Spleen (tissue), 11 donors: Measurements from ENCODE around the gene PRKCH. TPM values are rescaled to one million over a fixed set of nuclear protein-coding genes. Genes with fewer than 3 reads are reported as not detected.

Experiments
- DNase-seq: peaks from one replicate; pipeline ENCODE4 v3.0.0-alpha.2; 2020
- H3K27ac ChIP-seq, 8 donors: fragments of 200-600 bp; sonication (generic) in 7 of 8; 1 replicate in 4 of 8; 2 replicates in 4 of 8; pipeline versions ENCODE4 v1.5.0 to v1.8.0; 2016 to 2021; ENCODE audit warnings: inconsistent platforms in 4 of 8, mild to moderate bottlenecking in 4 of 8, moderate library complexity in 1 of 8
- H3K27me3 ChIP-seq, 7 donors: fragments of 200-600 bp; sonication (generic) in 6 of 7; replicated peaks in 1 of 7; 1 replicate in 4 of 7; 2 replicates in 3 of 7; pipeline versions ENCODE4 v1.5.0 to v1.8.0; 2016 to 2021; ENCODE audit warnings: inconsistent platforms in 3 of 7, mild to moderate bottlenecking in 1 of 7
- H3K36me3 ChIP-seq, 6 donors: fragments of 200-600 bp; sonication (generic) in 5 of 6; 1 replicate in 4 of 6; 2 replicates in 2 of 6; pipeline versions ENCODE4 v1.5.0 to v1.8.0; 2016 to 2021; ENCODE audit warnings: inconsistent platforms in 2 of 6
- H3K4me1 ChIP-seq, 6 donors: fragments of 200-600 bp; sonication (generic) in 5 of 6; 1 replicate in 3 of 6; 2 replicates in 3 of 6; pipeline versions ENCODE4 v1.5.0 to v1.8.0; 2016 to 2021; ENCODE audit warnings: inconsistent platforms in 3 of 6
- H3K4me3 ChIP-seq, 8 donors: fragments of 200-600 bp; sonication (generic) in 7 of 8; 1 replicate in 4 of 8; 2 replicates in 4 of 8; pipeline versions ENCODE4 v1.5.0 to v1.8.0; 2016 to 2021; ENCODE audit warnings: inconsistent platforms in 4 of 8, mild to moderate bottlenecking in 4 of 8, moderate library complexity in 2 of 8
- H3K9me3 ChIP-seq, 8 donors: fragments of 200-600 bp; sonication (generic) in 7 of 8; 1 replicate in 4 of 8; 2 replicates in 4 of 8; pipeline versions ENCODE4 v1.5.0 to v1.8.0; 2016 to 2021; ENCODE audit warnings: inconsistent platforms in 4 of 8
- CTCF ChIP-seq, 11 experiments: fragments of 200-600 bp in 7 of 11; fragments of 450-650 bp in 4 of 11; sonication (generic) in 4 of 11; IDR thresholded peaks in 8 of 11; conservative IDR thresholded peaks in 3 of 11; 1 replicate in 7 of 11; 2 replicates in 4 of 11; pipeline versions ENCODE4 v1.4.0 to v1.8.0; 2016 to 2021; ENCODE audit warnings: antibody characterized with exemption in 11 of 11, inconsistent platforms in 4 of 11, mild to moderate bottlenecking in 1 of 11
- POLR2A ChIP-seq, 3 donors: fragments of 450-650 bp; IDR thresholded peaks; one replicate each; pipeline ENCODE4 v1.5.1; 2017; ENCODE audit warnings: antibody characterized with exemption in 3 of 3, mild to moderate bottlenecking in 1 of 3
- POLR2AphosphoS5 ChIP-seq, 3 donors: sonication (generic); formaldehyde crosslinking; IDR thresholded peaks; one replicate each; pipeline ENCODE4 v1.5.1; 2017; ENCODE audit warnings: antibody characterized with exemption in 3 of 3
- WGBS, 5 donors: extraction: QIAGEN DNeasy Blood & Tissue Kit in 3 of 5; methylation state at CpG; one replicate each; pipeline versions ENCODE4 v1.1.5 to v1.1.7; 2013 to 2018; 5-methylcytosine and 5-hydroxymethylcytosine counted together
- intact Hi-C: fragments of 100-400 bp; cut with DNase I; formaldehyde crosslinking; loops from one replicate; pipeline ENCODE4 v1.15.0; 2023; ENCODE audit warnings: low total_unique reads
- polyA plus RNA-seq, 3 donors: library from polyadenylated mRNA; stranded (reverse); fragments of 200-250 nt; gene quantifications; one replicate each; pipeline ENCODE4 v1.2.1, GENCODE V29; 2013
- total RNA-seq, 7 donors: library from RNA; depleted of rRNA in 3 of 7; stranded (reverse); fragments of >200 nt in 3 of 7; fragmentation: NEBNext Ultra II Directional in 4 of 7; extraction: Animal tissue kit (Norgen Biotek cat#: 25700) in 4 of 7; gene quantifications; one replicate each; pipeline versions ENCODE4 v1.1.0 to v1.2.1, GENCODE V29; 2016 to 2021
- donor health status: healthy with polysubstance abuse.
- donor health status: DM: no; HTN: no; CAD: no; lungs with moderate emphysema.
- donor health status: DM: no; HTN: no; CAD: no.
- donor health status: Bipolar disorder and iron deficiency.
- donor health status: healthy.
- donor health status: DM: no; HTN: no; CAD: no.
- donor health status: DM: yes; HTN: yes; CAD: no.

The PRKCH gene
- total and polyA plus RNA-seq, 10 donors = 10.0 to 184 (median 105) TPM

DNA sequence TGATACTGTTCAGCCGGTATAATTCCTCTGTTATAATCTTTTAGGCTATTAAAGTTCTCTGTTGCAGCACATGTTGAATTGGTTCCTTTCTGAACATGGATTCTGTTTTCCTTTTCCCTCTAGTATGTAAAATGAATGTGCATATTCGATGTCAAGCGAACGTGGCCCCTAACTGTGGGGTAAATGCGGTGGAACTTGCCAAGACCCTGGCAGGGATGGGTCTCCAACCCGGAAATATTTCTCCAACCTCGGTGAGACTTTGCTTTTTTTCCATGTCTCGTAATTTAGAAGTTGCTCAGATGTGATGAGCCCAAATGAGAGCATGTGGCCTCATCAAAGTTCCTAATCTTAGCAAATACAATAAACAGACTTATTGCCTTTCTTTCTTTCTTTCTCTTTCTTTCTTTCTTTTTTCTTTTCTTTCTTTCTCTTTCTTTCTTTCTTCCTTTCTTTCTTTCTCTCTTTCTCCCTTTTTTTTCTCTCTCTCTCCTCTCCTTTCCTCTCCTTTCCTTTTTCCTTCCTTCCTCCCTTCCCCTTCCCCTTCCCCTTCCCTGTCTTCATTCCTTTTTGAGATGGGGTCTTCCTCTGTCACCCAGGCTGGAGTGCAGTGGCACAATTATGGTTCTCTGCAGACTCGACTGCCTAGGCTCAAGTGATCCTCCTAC, 131.9 kb downstream of the PRKCH start:
- no peaks in the 10 kb centered on the region for H3K9me3 ChIP-seq
- WGBS, 5 donors = 80 to 85% (median 82%) methylated on average over 9 of the region's 9 CpGs
- peaks cover 0 to 70% (median 13%) of the 10 kb centered on the region in 6 donors for H3K36me3 ChIP-seq
- no peaks in the 10 kb centered on the region for H3K27me3 ChIP-seq
- H3K4me1 ChIP-seq = peaks cover 0 to 75% (median 40%) of the 10 kb centered on the region in 6 donors
- H3K4me3 ChIP-seq = no peak overlapping the region
- TF ChIP-seq POLR2AphosphoS5 (IDR thresholded peaks at IDR 0.05) = no peak
- no peak for TF ChIP-seq POLR2A (IDR thresholded peaks at IDR 0.05)
- no peak for TF ChIP-seq CTCF (IDR thresholded peaks at IDR 0.05 in 8 of 11, conservative IDR thresholded peaks at IDR 0.05 in 3 of 11)
- H3K27ac ChIP-seq = peak overlapping the region in 5 of 8 donors; percentile 23 to 75 (median 53)
- intact Hi-C loops = no loop called here
- DNase-seq = no peak

DNA sequence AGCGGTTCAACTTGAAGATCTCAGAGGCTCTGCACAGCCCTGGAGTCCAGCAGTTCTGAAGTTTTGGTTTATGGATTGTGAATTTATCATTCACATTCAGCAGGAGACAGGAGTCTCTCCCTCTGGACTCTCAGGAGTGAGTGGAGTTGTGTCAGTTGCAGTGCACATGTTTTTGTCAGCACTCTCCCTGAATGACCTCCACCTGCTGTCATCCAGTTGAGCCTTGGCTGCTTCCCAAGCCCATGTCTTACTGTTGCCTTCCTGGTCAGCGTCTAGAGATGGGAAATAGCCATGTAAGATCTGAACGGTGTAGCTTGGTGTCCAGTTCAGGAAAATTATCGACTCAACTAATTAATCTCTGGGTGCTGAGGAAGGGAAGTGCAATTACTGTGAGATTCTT, 133.2 kb downstream of the PRKCH start:
- H3K27ac ChIP-seq = peak overlapping the region in 6 of 8 donors; percentile 1 to 75 (median 36)
- no peaks in the 10 kb centered on the region for H3K9me3 ChIP-seq
- no peak for TF ChIP-seq POLR2AphosphoS5 (IDR thresholded peaks at IDR 0.05)
- no peak for TF ChIP-seq POLR2A (IDR thresholded peaks at IDR 0.05)
- no peak for TF ChIP-seq CTCF (IDR thresholded peaks at IDR 0.05 in 8 of 11, conservative IDR thresholded peaks at IDR 0.05 in 3 of 11)
- no peak for DNase-seq
- no peaks in the 10 kb centered on the region for H3K27me3 ChIP-seq
- intact Hi-C loops = no loop called here
- H3K4me3 ChIP-seq = no peak overlapping the region
- peaks cover 0 to 63% (median 40%) of the 10 kb centered on the region in 6 donors for H3K4me1 ChIP-seq
- 66 to 80% (median 75%) methylated on average over 4 of the region's 4 CpGs for WGBS, 5 donors
- peaks cover 0 to 83% (median 21%) of the 10 kb centered on the region in 6 donors for H3K36me3 ChIP-seq

- DNase-seq = no peak
- H3K27me3 ChIP-seq = no peaks in the 10 kb centered on the region
- TF ChIP-seq POLR2A (IDR thresholded peaks at IDR 0.05) = no peak
- TF ChIP-seq CTCF (IDR thresholded peaks at IDR 0.05 in 8 of 11, conservative IDR thresholded peaks at IDR 0.05 in 3 of 11) = no peak
- TF ChIP-seq POLR2AphosphoS5 (IDR thresholded peaks at IDR 0.05) = no peak
- H3K36me3 ChIP-seq = peaks cover 0 to 91% (median 25%) of the 10 kb centered on the region in 6 donors
- intact Hi-C loops = loop anchor here (5.0 kb wide), 1 partner anchor 158 kb away; no protein-coding TSS in a partner anchor
- H3K9me3 ChIP-seq = no peaks in the 10 kb centered on the region
- peak overlapping the region in 2 of 8 donors; percentile 37 to 71 for H3K27ac ChIP-seq
- 86 to 93% (median 87%) methylated on average over 6 of the region's 6 CpGs for WGBS, 5 donors
- peaks cover 0 to 64% (median 40%) of the 10 kb centered on the region in 6 donors for H3K4me1 ChIP-seq
- no peak overlapping the region for H3K4me3 ChIP-seq
Measured at GRCh38 chr14:61455351-61455750, 134.0 kb downstream of the PRKCH start.

DNA sequence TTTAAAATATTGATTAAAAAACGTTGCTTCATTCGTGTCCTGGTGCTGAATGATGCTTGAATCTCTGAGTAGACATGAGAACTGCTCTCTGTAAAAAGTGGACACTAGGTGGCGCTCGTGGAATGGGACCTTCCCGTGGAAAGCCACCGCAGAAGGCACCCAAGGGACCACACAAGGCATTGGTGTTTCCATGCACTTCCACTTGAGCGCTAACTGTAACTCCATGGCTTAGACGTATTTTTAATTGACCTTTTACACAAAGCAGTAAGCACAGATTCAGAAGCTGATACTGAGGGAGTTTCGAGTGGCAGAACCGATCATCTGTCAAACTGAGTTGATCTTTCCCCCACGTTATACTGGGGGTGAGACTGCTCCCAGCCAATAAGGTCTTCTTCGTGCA, 135.3 kb downstream of the PRKCH start:
- intact Hi-C loops = loop anchor here (5.0 kb wide), 1 partner anchor 159 kb away; no protein-coding TSS in a partner anchor
- peak; percentile 88 for DNase-seq
- H3K4me3 ChIP-seq = no peak overlapping the region
- H3K9me3 ChIP-seq = no peaks in the 10 kb centered on the region
- no peak overlapping the region for H3K27ac ChIP-seq
- WGBS, 5 donors = 34 to 35% (median 35%) methylated on average over 12 of the region's 12 CpGs
- H3K4me1 ChIP-seq = peaks cover 7 to 69% (median 47%) of the 10 kb centered on the region in 6 donors
- no peaks in the 10 kb centered on the region for H3K27me3 ChIP-seq
- peaks cover 0 to 91% (median 25%) of the 10 kb centered on the region in 6 donors for H3K36me3 ChIP-seq
- TF ChIP-seq POLR2A (IDR thresholded peaks at IDR 0.05) (no peak), POLR2AphosphoS5 (IDR thresholded peaks at IDR 0.05) (peak in 1 of 3 donors; percentile 65), CTCF (IDR thresholded peaks at IDR 0.05 in 8 of 11, conservative IDR thresholded peaks at IDR 0.05 in 3 of 11) (peak; percentile 43 to 90 (median 82))
